Naive thymus-derived CD8-positive, alpha-beta T cell (primary cell): ENCODE measurements around the gene E2F6. TPM values are rescaled to one million over a fixed set of nuclear protein-coding genes. Genes with fewer than 3 reads are reported as not detected.
A peak's percentile ranks its signal among the peaks of the same experiment; 100 is the strongest.
"Not testable (repeated sequence)": the region's sequence is repeated elsewhere in the genome, so short reads cannot be mapped to it uniquely, and the experiment has no call there.

Experiments used
- ATAC-seq, 2 donors: fragments of 150-1000 bp; cut with Tn5 transposase in 1 of 2; sonication (Bioruptor Pico), chemical (Tn5 transposase) in 1 of 2; 1 replicate in 1 of 2; 2 replicates in 1 of 2; pipeline ENCODE4 v1.10.0; 2021; ENCODE audit warnings: mild to moderate bottlenecking in 2 of 2, moderate library complexity in 2 of 2
- POLR2A ChIA-PET: fragments of 350-600 bp; sonication (Branson Sonifier 250); formaldehyde crosslinking; loops from one replicate; lab custom pipeline; 2021; ENCODE audit warnings: antibody characterized with exemption; lab: Charles Lee
- DNase-seq, 10 donors: peaks; one replicate each; pipeline versions ENCODE4 v3.0.0 to v3.0.0-alpha.2; 2020 to 2022
- H3K27ac Mint-ChIP-seq, 10 donors: one replicate each; pipeline ENCODE4 v1.8.0; 2020 to 2022; ENCODE audit warnings: mild to moderate bottlenecking in 10 of 10, mixed read lengths in 10 of 10, moderate library complexity in 4 of 10, inconsistent platforms in 1 of 10
- H3K27me3 Mint-ChIP-seq, 5 donors: one replicate each; pipeline ENCODE4 v1.8.0; 2021 to 2022; ENCODE audit warnings: mixed read lengths in 5 of 5
- H3K36me3 Mint-ChIP-seq, 3 donors: one replicate each; pipeline ENCODE4 v1.8.0; 2020 to 2022; ENCODE audit warnings: mixed read lengths in 3 of 3, mild to moderate bottlenecking in 2 of 3, inconsistent platforms in 1 of 3
- H3K4me1 Mint-ChIP-seq, 4 donors: one replicate each; pipeline ENCODE4 v1.8.0; 2021 to 2022; ENCODE audit warnings: mixed read lengths in 4 of 4
- H3K4me3 Mint-ChIP-seq, 10 donors: one replicate each; pipeline ENCODE4 v1.8.0; 2020 to 2022; ENCODE audit warnings: mild to moderate bottlenecking in 10 of 10, mixed read lengths in 10 of 10, moderate library complexity in 6 of 10, inconsistent platforms in 1 of 10
- H3K9me3 Mint-ChIP-seq, 9 donors: one replicate each; pipeline ENCODE4 v1.8.0; 2020 to 2022; ENCODE audit warnings: mixed read lengths in 9 of 9, mild to moderate bottlenecking in 3 of 9, inconsistent platforms in 1 of 9, moderate library complexity in 1 of 9
- polyA plus RNA-seq, 3 donors: library from polyadenylated mRNA; unstranded; fragments of 300-500 nt; fragmentation: Illumina TruSeq; gene quantifications; one replicate each; pipeline ENCODE4 v1.2.3, GENCODE V29; 2021
- total RNA-seq, 8 experiments: library from RNA in 2 of 8; stranded (reverse) in 2 of 8; gene quantifications; one replicate each; pipeline ENCODE4 v1.2.3 and lab custom pipeline; 2021 to 2026

E2F6 gene
- total and polyA plus RNA-seq, 5 experiments from 2014 or later = 2.3 to 14.3 (median 4.6) TPM

- ATAC-seq (no peak), DNase-seq (no peak)
- Mint-ChIP-seq H3K27ac (no peak overlapping the region), H3K4me3 (no peak overlapping the region), H3K9me3 (peaks cover 0 to 2% (median 0%) of the 10 kb centered on the region in 9 donors), H3K36me3 (no peaks in the 10 kb centered on the region), H3K4me1 (no peaks in the 10 kb centered on the region), H3K27me3 (peaks cover 4 to 13% (median 8%) of the 10 kb centered on the region in 5 donors)
- POLR2A ChIA-PET = no interaction called here
Observed at GRCh38 chr2:11405599-11406266, 60.2 kb downstream of the E2F6 start.

GRCh38 chr2:11405074-11405406, 60.9 kb downstream of the E2F6 start:
- DNase-seq, ATAC-seq, POLR2A ChIA-PET, H3K36me3 Mint-ChIP-seq, H3K4me3 Mint-ChIP-seq, H3K9me3 Mint-ChIP-seq, H3K4me1 Mint-ChIP-seq, H3K27ac Mint-ChIP-seq: not testable (repeated sequence)
- H3K27me3 Mint-ChIP-seq = peaks cover 3 to 13% (median 8%) of the 10 kb centered on the region in 5 donors

- Mint-ChIP-seq H3K4me1 (no peaks in the 10 kb centered on the region), H3K27me3 (peaks cover 3 to 13% (median 8%) of the 10 kb centered on the region in 5 donors), H3K36me3 (no peaks in the 10 kb centered on the region)
Observed at GRCh38 chr2:11404376-11405073, 61.4 kb downstream of the E2F6 start.

GRCh38 chr2:11402436-11402835, 63.5 kb downstream of the E2F6 start:
- no peaks in the 10 kb centered on the region for H3K4me1 Mint-ChIP-seq
- DNase-seq = no peak
- H3K4me3 Mint-ChIP-seq = no peak overlapping the region
- POLR2A ChIA-PET = no interaction called here
- H3K36me3 Mint-ChIP-seq = no peaks in the 10 kb centered on the region
- ATAC-seq = no peak
- H3K27me3 Mint-ChIP-seq = peaks cover 0 to 17% (median 4%) of the 10 kb centered on the region in 5 donors
- H3K9me3 Mint-ChIP-seq = peaks cover 0 to 2% (median 0%) of the 10 kb centered on the region in 9 donors
- H3K27ac Mint-ChIP-seq = no peak overlapping the region

More at GRCh38 chr2:11404376-11405073, 61.4 kb downstream of the E2F6 start:
- DNase-seq (no peak), ATAC-seq (no peak)
- Mint-ChIP-seq H3K4me3 (no peak overlapping the region), H3K9me3 (peaks cover 0 to 2% (median 0%) of the 10 kb centered on the region in 9 donors), H3K27ac (no peak overlapping the region)
- POLR2A ChIA-PET = no interaction called here

GRCh38 chr2:11399438-11399762, 66.6 kb downstream of the E2F6 start:
- Mint-ChIP-seq H3K27ac (peak overlapping the region in 1 of 10 donors; percentile 53), H3K9me3 (peaks cover 0 to 2% (median 0%) of the 10 kb centered on the region in 9 donors), H3K36me3 (no peaks in the 10 kb centered on the region), H3K4me3 (no peak overlapping the region), H3K27me3 (peaks cover 0 to 8% (median 3%) of the 10 kb centered on the region in 5 donors), H3K4me1 (no peaks in the 10 kb centered on the region)
- DNase-seq = no peak
- ATAC-seq = no peak
- POLR2A ChIA-PET = no interaction called here

- Mint-ChIP-seq H3K36me3 (no peaks in the 10 kb centered on the region), H3K27me3 (peaks cover 0 to 8% (median 3%) of the 10 kb centered on the region in 5 donors), H3K4me3 (no peak overlapping the region), H3K4me1 (no peaks in the 10 kb centered on the region), H3K9me3 (peaks cover 0 to 2% (median 0%) of the 10 kb centered on the region in 9 donors), H3K27ac (no peak overlapping the region)
- DNase-seq (no peak), ATAC-seq (no peak)
- POLR2A ChIA-PET = no interaction called here
Observed at GRCh38 chr2:11398750-11399437, 67.1 kb downstream of the E2F6 start.

GRCh38 chr2:11397513-11397912, 68.4 kb downstream of the E2F6 start:
- Mint-ChIP-seq H3K4me1 (no peaks in the 10 kb centered on the region), H3K27ac (no peak overlapping the region), H3K36me3 (no peaks in the 10 kb centered on the region), H3K4me3 (no peak overlapping the region), H3K27me3 (peaks cover 0 to 8% (median 3%) of the 10 kb centered on the region in 5 donors), H3K9me3 (peaks cover 0 to under 1% (median 0%) of the 10 kb centered on the region in 9 donors)
- ATAC-seq (no peak), DNase-seq (no peak)
- POLR2A ChIA-PET = no interaction called here

GRCh38 chr2:11396467-11397445, 69.2 kb downstream of the E2F6 start:
- POLR2A ChIA-PET = no interaction called here
- no peak for ATAC-seq
- no peaks in the 10 kb centered on the region for H3K36me3 Mint-ChIP-seq
- H3K27me3 Mint-ChIP-seq = peaks cover 0 to 8% (median 3%) of the 10 kb centered on the region in 5 donors
- H3K4me1 Mint-ChIP-seq = no peaks in the 10 kb centered on the region
- no peak overlapping the region for H3K4me3 Mint-ChIP-seq
- H3K9me3 Mint-ChIP-seq = no peaks in the 10 kb centered on the region
- no peak overlapping the region for H3K27ac Mint-ChIP-seq
- DNase-seq = no peak

- POLR2A ChIA-PET = no interaction called here
- no peak for ATAC-seq
- Mint-ChIP-seq H3K27ac (no peak overlapping the region), H3K27me3 (peaks cover 0 to 8% (median 3%) of the 10 kb centered on the region in 5 donors), H3K4me3 (no peak overlapping the region), H3K9me3 (no peaks in the 10 kb centered on the region), H3K4me1 (no peaks in the 10 kb centered on the region), H3K36me3 (no peaks in the 10 kb centered on the region)
- DNase-seq = no peak
Observed at GRCh38 chr2:11396021-11396420, 69.9 kb downstream of the E2F6 start.

GRCh38 chr2:11395389-11395788, 70.6 kb downstream of the E2F6 start:
- Mint-ChIP-seq H3K27ac (peak overlapping the region in 2 of 10 donors; percentile 37 to 39), H3K4me1 (no peaks in the 10 kb centered on the region), H3K36me3 (no peaks in the 10 kb centered on the region), H3K4me3 (no peak overlapping the region), H3K9me3 (no peaks in the 10 kb centered on the region), H3K27me3 (peaks cover 0 to 8% (median 3%) of the 10 kb centered on the region in 5 donors)
- POLR2A ChIA-PET = no interaction called here
- ATAC-seq = no peak
- DNase-seq = no peak
